WI38 (cell line): Measurements from ENCODE around the gene POTEJ.
"Not testable (repeated sequence)": the region's sequence is repeated elsewhere in the genome, so short reads cannot be mapped to it uniquely, and the experiment has no call there.

Source experiments
- H3K4me3 ChIP-seq: 2 replicates; pipeline ENCODE4 v1.5.1; 2011; ENCODE audit warnings: low read depth, mild to moderate bottlenecking, control low read depth, low read length

POTEJ gene

DNA sequence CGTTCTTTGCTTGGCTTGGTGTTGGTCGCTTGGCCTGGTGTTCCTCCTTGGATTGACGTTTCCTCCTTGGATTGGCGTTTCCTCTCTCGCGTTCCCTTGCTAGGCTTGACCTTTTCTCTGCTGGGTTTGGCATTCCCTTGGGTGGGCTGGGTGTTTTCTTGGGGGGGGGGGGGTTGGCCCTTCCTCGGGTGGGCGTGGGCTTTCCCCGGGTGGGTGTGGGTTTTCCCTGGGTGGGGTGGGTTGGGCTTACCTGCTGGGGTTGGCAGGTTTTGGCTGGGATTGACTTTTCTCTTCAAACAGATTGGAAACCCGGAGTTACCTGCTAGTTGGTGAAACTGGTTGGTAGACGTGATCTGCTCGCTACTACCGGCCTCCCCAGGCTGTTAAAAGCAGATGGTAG, at the start of gene POTEJ:
Gene POTEJ, plus strand, starts transcription at position 301 of the 400 bp plus-strand sequence. Its CDS starts 93 bp downstream, at position 394.
- H3K4me3 ChIP-seq, result not testable (repeated sequence)

GRCh38 chr2:130566165-130566564, 45.1 kb upstream of the POTEJ start:
- not testable (repeated sequence) for H3K4me3 ChIP-seq

DNA sequence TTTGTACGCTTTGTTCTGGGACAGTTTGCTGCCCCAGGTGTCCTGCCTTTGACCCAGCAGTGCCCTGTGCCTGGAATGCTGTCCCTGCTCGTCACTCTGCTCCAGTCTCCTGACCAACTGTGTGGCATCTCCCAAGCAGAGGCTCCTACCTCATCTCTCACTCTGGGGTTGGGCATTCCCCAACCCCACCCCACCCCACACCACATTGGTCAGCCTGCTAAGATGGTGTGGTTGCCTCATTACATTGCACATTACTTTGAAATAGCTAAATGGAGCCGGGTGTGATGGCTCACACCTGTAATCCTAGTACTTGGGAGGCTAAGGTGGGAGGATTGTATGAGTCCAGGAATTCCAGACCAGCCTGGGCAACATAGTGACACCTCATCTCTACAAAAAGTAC, 39.3 kb upstream of the POTEJ start:
- not testable (repeated sequence) for H3K4me3 ChIP-seq

- not testable (repeated sequence) for H3K4me3 ChIP-seq
Measured at GRCh38 chr2:130574230-130574629, 37.0 kb upstream of the POTEJ start.

GRCh38 chr2:130576209-130576784, 34.9 kb upstream of the POTEJ start:
- not testable (repeated sequence) for H3K4me3 ChIP-seq

- not testable (repeated sequence) for H3K4me3 ChIP-seq
Measured at GRCh38 chr2:130577559-130577958, 33.7 kb upstream of the POTEJ start.

- H3K4me3 ChIP-seq, result not testable (repeated sequence)
Measured at GRCh38 chr2:130579121-130579520, 32.1 kb upstream of the POTEJ start.

GRCh38 chr2:130581491-130581890, 29.7 kb upstream of the POTEJ start:
- H3K4me3 ChIP-seq, result not testable (repeated sequence)

DNA sequence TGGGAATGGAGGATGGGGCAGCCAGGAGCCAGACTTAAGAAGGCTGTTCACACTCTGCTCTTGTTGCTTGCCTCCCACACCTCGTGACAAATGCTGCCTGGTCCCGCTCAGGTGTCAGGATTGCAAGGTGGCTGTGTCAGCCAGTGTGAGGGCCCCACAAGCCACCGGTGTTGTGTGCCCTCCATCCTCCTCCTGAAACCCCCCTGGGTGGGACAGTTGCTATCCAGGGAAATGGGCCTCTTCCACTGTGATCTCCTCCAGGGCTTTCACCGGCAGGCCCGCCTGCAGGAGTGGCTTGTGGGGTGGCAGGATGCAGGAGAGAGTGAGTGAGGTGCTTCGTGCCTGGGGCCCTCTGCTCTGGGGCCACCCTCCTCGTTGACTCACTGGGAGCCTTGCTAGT, 28.3 kb upstream of the POTEJ start:
- not testable (repeated sequence) for H3K4me3 ChIP-seq

DNA sequence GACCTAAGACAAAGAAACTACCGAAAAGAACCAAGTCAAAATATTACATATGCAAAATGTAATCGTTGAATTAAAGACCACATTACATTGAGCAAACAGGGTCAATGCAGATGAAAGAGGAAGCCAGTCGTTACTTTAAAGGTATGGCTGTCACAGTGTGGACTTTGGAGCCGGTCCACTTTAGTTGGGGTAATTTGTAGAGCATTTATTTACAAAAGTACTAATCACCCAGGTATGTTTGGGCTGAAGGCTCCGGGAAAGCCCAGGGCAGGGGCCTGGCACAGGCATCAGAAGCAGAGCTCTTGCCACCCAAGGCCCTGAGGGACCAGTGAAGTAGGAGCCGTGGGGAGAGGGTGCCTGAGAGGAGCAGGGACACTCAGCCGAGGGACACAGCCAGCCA, 27.7 kb upstream of the POTEJ start:
- H3K4me3 ChIP-seq, result not testable (repeated sequence)

- not testable (repeated sequence) for H3K4me3 ChIP-seq
Measured at GRCh38 chr2:130584726-130585125, 26.5 kb upstream of the POTEJ start.

- H3K4me3 ChIP-seq, result not testable (repeated sequence)
Measured at GRCh38 chr2:130588688-130589458, 22.4 kb upstream of the POTEJ start.

DNA sequence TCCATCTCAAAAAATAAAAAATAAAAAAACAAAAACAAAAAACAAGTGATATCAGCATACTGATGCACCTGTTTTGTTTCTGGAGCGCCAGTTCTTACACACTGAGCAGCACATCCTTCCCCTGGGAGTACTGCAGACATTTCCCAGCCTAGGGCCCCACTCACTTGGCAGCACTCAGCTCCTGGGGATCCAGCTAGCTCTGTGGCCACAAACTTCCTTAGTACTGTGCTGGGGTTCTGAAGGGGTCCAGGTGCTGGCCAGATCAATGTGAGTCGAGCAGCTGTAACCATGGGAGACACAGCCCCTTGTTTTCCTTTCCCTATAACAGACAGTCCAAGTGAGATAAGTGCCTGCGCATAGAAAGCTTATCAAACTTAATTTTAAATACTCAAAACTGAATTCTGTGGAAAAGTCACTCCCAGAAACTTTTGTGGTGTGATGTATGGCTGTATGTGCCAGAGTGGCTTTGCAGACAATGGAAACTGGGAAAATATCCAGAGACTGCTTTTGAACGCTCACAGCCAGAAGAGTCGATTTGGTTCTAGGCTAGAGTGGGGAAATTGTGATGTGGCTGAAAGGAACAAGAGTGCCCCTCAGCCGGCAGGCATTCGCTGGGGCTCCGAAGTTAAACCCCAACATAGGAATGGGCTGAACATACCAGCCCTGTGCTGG, 20.9 kb upstream of the POTEJ start:
- H3K4me3 ChIP-seq, result not testable (repeated sequence)

DNA sequence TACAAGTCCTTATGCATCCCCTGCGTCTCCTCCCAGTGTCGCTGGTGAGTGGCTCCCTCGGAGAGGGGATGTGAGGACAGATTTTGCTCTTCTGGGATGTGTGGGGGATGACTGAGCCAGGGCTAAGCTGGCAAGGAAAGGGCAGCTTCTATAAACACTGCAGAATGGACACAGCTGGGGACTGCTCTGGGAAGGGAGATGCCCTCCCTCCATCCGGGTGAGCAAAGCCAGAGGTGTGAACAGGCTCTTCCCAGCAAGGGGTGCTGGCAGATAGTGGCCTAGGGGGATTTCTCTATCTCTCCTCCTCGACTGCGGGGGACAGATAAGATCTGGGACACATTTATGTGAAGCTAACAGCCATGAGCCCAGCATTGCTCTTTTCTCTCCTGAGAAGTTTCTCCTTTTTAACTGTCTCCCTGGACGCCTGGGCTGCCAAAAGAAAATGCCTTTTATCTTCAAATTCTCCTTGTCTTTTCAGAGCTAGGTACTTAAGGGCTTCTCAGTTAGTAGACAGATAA, 20.3 kb upstream of the POTEJ start:
- not testable (repeated sequence) for H3K4me3 ChIP-seq

DNA sequence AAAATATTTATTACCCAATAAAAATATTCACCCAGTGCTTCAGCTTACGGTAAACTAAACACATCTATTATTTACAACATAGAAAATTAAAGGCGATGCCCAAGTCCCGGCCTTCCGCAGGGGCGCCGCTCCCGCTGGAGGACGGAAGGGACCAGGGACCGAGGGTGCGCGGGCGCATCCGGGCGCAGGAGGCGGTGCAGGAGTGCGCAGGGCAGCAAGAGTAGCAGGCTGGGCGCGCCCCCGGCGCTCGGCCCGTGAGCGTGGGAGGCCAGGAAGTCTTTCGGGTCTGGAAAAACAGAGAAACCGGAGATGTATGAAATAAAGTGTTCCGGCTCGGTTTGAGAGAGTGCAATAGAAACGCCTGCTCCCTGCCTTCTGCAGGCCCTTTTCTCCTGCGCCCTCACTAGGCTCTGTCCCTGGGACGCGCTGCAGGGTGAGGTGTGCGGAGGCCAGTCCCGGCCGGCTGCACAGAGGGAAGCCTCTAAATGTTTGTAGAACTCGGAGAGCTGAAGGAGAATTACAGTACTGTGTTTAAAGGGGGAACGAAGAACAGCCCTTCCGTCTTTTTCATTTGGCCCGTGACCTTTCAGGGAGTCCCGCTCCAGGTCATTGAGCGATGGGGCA, 18.3 kb upstream of the POTEJ start:
- not testable (repeated sequence) for H3K4me3 ChIP-seq

DNA sequence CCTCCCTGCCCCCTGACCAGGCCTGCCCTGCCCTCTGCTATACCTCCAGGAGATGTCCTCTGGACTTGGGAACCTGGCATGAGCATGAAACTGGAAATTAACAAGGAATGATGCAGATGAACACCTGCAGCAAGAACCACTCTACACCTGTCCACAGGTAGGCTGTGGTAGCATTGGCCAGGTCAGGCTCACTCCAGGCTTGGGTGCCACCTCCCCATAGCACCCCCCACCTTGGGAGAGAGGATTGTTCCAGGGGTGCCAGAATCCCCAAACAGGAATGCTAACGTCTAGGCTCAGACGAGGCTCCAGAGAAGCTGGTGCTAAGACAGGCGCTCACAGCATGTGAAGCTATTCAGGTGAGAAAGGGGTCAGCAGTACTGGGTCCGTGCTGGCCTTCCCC, 17.2 kb upstream of the POTEJ start:
- not testable (repeated sequence) for H3K4me3 ChIP-seq

DNA sequence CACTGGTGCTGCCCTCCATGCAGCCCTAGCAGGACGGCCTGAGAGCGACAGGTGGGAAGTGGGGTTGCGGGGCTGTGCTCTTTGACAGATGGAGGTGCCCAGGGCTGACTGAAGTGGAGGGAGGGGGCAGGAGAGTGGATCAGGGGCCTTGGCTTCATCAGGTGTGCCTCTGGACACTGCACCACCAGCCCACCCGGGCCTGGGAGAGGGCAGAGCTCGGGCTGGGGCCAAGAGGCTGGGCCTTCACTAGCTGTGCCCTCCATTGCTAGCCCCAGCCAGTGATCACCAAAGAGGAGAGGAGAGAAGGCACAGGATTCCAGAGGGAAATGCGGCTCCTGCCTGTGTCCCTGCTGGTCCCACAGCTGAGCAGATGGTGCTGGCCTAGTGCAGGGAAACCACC, 14.5 kb upstream of the POTEJ start:
- H3K4me3 ChIP-seq, result not testable (repeated sequence)

GRCh38 chr2:130597994-130598393, 13.2 kb upstream of the POTEJ start:
- not testable (repeated sequence) for H3K4me3 ChIP-seq

GRCh38 chr2:130598463-130598862, 12.8 kb upstream of the POTEJ start:
- not testable (repeated sequence) for H3K4me3 ChIP-seq

GRCh38 chr2:130599393-130599792, 11.8 kb upstream of the POTEJ start, which contains the start of gene CFC1:
Gene CFC1, minus strand, starts transcription at chr2:130599575. Its CDS starts 288 bp downstream, at chr2:130599287.
- not testable (repeated sequence) for H3K4me3 ChIP-seq

GRCh38 chr2:130599926-130600325, 11.3 kb upstream of the POTEJ start:
- not testable (repeated sequence) for H3K4me3 ChIP-seq
